Stimulated activated memory B cell treated with anti-CD40 and anti-IgM and Interleukin-4, amounts not matched to agents 10 μg/mL and 1 μg/mL and 100 μg/mL, for 72 hours (primary cell): Measurements from ENCODE around the gene FGFBP2.
"Not testable (repeated sequence)": the region's sequence is repeated elsewhere in the genome, so short reads cannot be mapped to it uniquely, and the experiment has no call there.

ENCODE experiments used
- ATAC-seq: fragments of 150-1000 bp; cut with Tn5 transposase; 2 replicates; pipeline ENCODE4 v1.10.0; 2021
- H3K27ac Mint-ChIP-seq: one replicate; pipeline ENCODE4 v1.8.0; 2022; ENCODE audit warnings: mild to moderate bottlenecking, mixed read lengths
- H3K27me3 Mint-ChIP-seq: one replicate; pipeline ENCODE4 v1.8.0; 2022; ENCODE audit warnings: mixed read lengths
- H3K36me3 Mint-ChIP-seq: one replicate; pipeline ENCODE4 v1.8.0; 2022; ENCODE audit warnings: mixed read lengths
- H3K4me1 Mint-ChIP-seq: one replicate; pipeline ENCODE4 v1.8.0; 2022; ENCODE audit warnings: mixed read lengths
- H3K4me3 Mint-ChIP-seq: one replicate; pipeline ENCODE4 v1.8.0; 2022; ENCODE audit warnings: mild to moderate bottlenecking, moderate library complexity, mixed read lengths
- H3K9me3 Mint-ChIP-seq: one replicate; pipeline ENCODE4 v1.8.0; 2022; ENCODE audit warnings: mixed read lengths

Gene FGFBP2

GRCh38 chr4:15925830-15926229 is 37.1 kb downstream of the FGFBP2 start:
- Mint-ChIP-seq H3K4me1 (peaks cover 8% of the 10 kb centered on the region), H3K36me3 (no peaks in the 10 kb centered on the region), H3K9me3 (no peaks in the 10 kb centered on the region), H3K4me3 (no peak overlapping the region), H3K27ac (no peak overlapping the region), H3K27me3 (peaks cover 15% of the 10 kb centered on the region)
- ATAC-seq, result no peak

GRCh38 chr4:15921592-15921932 is 41.4 kb downstream of the FGFBP2 start:
- ATAC-seq, result no peak
- no peaks in the 10 kb centered on the region for H3K4me1 Mint-ChIP-seq
- no peaks in the 10 kb centered on the region for H3K9me3 Mint-ChIP-seq
- H3K36me3 Mint-ChIP-seq, result no peaks in the 10 kb centered on the region
- no peak overlapping the region for H3K27ac Mint-ChIP-seq
- peaks cover 11% of the 10 kb centered on the region for H3K27me3 Mint-ChIP-seq
- H3K4me3 Mint-ChIP-seq, result no peak overlapping the region

- Mint-ChIP-seq H3K36me3 (no peaks in the 10 kb centered on the region), H3K27me3 (peaks cover 11% of the 10 kb centered on the region), H3K27ac (no peak overlapping the region), H3K4me3 (no peak overlapping the region), H3K4me1 (no peaks in the 10 kb centered on the region), H3K9me3 (no peaks in the 10 kb centered on the region)
- ATAC-seq, result no peak
These were observed 42.0 kb downstream of the FGFBP2 start for GRCh38 chr4:15920723-15921591.

GRCh38 chr4:15918484-15919129 is 44.4 kb downstream of the FGFBP2 start:
- ATAC-seq, result no peak
- peaks cover 11% of the 10 kb centered on the region for H3K27me3 Mint-ChIP-seq
- no peak overlapping the region for H3K27ac Mint-ChIP-seq
- H3K36me3 Mint-ChIP-seq, result no peaks in the 10 kb centered on the region
- H3K9me3 Mint-ChIP-seq, result peaks cover 4% of the 10 kb centered on the region
- H3K4me1 Mint-ChIP-seq, result no peaks in the 10 kb centered on the region
- no peak overlapping the region for H3K4me3 Mint-ChIP-seq

GRCh38 chr4:15917297-15917696 is 45.7 kb downstream of the FGFBP2 start:
- H3K36me3 Mint-ChIP-seq, result no peaks in the 10 kb centered on the region
- no peak overlapping the region for H3K27ac Mint-ChIP-seq
- H3K9me3 Mint-ChIP-seq, result peaks cover 4% of the 10 kb centered on the region
- H3K4me1 Mint-ChIP-seq, result no peaks in the 10 kb centered on the region
- no peak for ATAC-seq
- H3K4me3 Mint-ChIP-seq, result no peak overlapping the region
- H3K27me3 Mint-ChIP-seq, result peaks cover 12% of the 10 kb centered on the region

GRCh38 chr4:15916358-15916757 is 46.6 kb downstream of the FGFBP2 start:
- H3K4me3 Mint-ChIP-seq, result not testable (repeated sequence)

GRCh38 chr4:15914736-15915135 is 48.2 kb downstream of the FGFBP2 start:
- Mint-ChIP-seq H3K4me3 (no peak overlapping the region), H3K27me3 (peaks cover 20% of the 10 kb centered on the region), H3K4me1 (no peaks in the 10 kb centered on the region), H3K27ac (no peak overlapping the region), H3K36me3 (no peaks in the 10 kb centered on the region), H3K9me3 (peaks cover 4% of the 10 kb centered on the region)
- no peak for ATAC-seq

More at GRCh38 chr4:15916358-15916757, 46.6 kb downstream of the FGFBP2 start:
- H3K9me3 Mint-ChIP-seq, ATAC-seq, H3K36me3 Mint-ChIP-seq, H3K27ac Mint-ChIP-seq, H3K4me1 Mint-ChIP-seq: not testable (repeated sequence)
- peaks cover 20% of the 10 kb centered on the region for H3K27me3 Mint-ChIP-seq

GRCh38 chr4:15914291-15914690 is 48.7 kb downstream of the FGFBP2 start:
- no peaks in the 10 kb centered on the region for H3K4me1 Mint-ChIP-seq
- peaks cover 4% of the 10 kb centered on the region for H3K9me3 Mint-ChIP-seq
- ATAC-seq, result no peak
- H3K27me3 Mint-ChIP-seq, result peaks cover 19% of the 10 kb centered on the region
- H3K36me3 Mint-ChIP-seq, result no peaks in the 10 kb centered on the region
- H3K27ac Mint-ChIP-seq, result no peak overlapping the region
- H3K4me3 Mint-ChIP-seq, result no peak overlapping the region

GRCh38 chr4:15913631-15913970 is 49.4 kb downstream of the FGFBP2 start:
- Mint-ChIP-seq H3K27ac (no peak overlapping the region), H3K4me3 (no peak overlapping the region), H3K27me3 (peaks cover 12% of the 10 kb centered on the region), H3K4me1 (no peaks in the 10 kb centered on the region), H3K36me3 (no peaks in the 10 kb centered on the region), H3K9me3 (peaks cover 4% of the 10 kb centered on the region)
- no peak for ATAC-seq

- Mint-ChIP-seq H3K27me3 (peaks cover 9% of the 10 kb centered on the region), H3K4me3 (no peak overlapping the region), H3K27ac (no peak overlapping the region), H3K36me3 (no peaks in the 10 kb centered on the region), H3K4me1 (no peaks in the 10 kb centered on the region), H3K9me3 (peaks cover 4% of the 10 kb centered on the region)
- no peak for ATAC-seq
These were observed 49.9 kb downstream of the FGFBP2 start for GRCh38 chr4:15912961-15913630.

GRCh38 chr4:15912236-15912635 is 50.7 kb downstream of the FGFBP2 start:
- no peak overlapping the region for H3K27ac Mint-ChIP-seq

More at GRCh38 chr4:15912236-15912635, 50.7 kb downstream of the FGFBP2 start:
- no peak overlapping the region for H3K4me3 Mint-ChIP-seq
- H3K27me3 Mint-ChIP-seq, result peaks cover 9% of the 10 kb centered on the region
- no peaks in the 10 kb centered on the region for H3K36me3 Mint-ChIP-seq
- no peak for ATAC-seq
- H3K9me3 Mint-ChIP-seq, result peaks cover 4% of the 10 kb centered on the region
- H3K4me1 Mint-ChIP-seq, result no peaks in the 10 kb centered on the region
